Hepatocyte (in vitro differentiated cells): ENCODE measurements around the gene RPL35.

Experiments
- CTCF ChIP-seq: fragments of 200-600 bp; sonication (generic); IDR thresholded peaks from 2 replicates; pipeline ENCODE4 v1.5.1; 2016; ENCODE audit warnings: antibody characterized with exemption, mild to moderate bottlenecking; ENCODE audit not compliant: poor library complexity
- EZH2 ChIP-seq: fragments of 200-600 bp; sonication (generic); IDR thresholded peaks from 2 replicates; pipeline ENCODE4 v1.6.1; 2016; ENCODE audit warnings: antibody characterized with exemption, mild to moderate bottlenecking, borderline replicate concordance
- EZH2phosphoT487 ChIP-seq: fragments of 200-600 bp; sonication (generic); IDR thresholded peaks from one replicate; pipeline ENCODE4 v1.6.1; 2018; ENCODE audit warnings: antibody characterized with exemption, mild to moderate bottlenecking, low read depth, moderate library complexity; ENCODE audit not compliant: unreplicated experiment, severe bottlenecking

- TF ChIP-seq EZH2, result no peak
- TF ChIP-seq EZH2phosphoT487, result no peak
- no peak for TF ChIP-seq CTCF
Observed at GRCh38 chr9:124889006-124889405, 27.2 kb upstream of the RPL35 start.
